ENCODE data around the gene TTLL7. TPM values are rescaled to one million over a fixed set of nuclear protein-coding genes. Genes with fewer than 3 reads are reported as not detected.
"Not testable (repeated sequence)": the region's sequence is repeated elsewhere in the genome, so short reads cannot be mapped to it uniquely, and the experiment has no call there.

Gene TTLL7
- total RNA-seq, 3 donors from 2014 or later, result 0.05 to 0.57 (median 0.40) TPM

GRCh38 chr1:83932281-83932680 is 66.7 kb downstream of the TTLL7 start:
- no peak for DNase-seq
- Mint-ChIP-seq H3K9me3 (no peaks in the 10 kb centered on the region), H3K36me3 (ENCODE audit: insufficient read depth) (no peaks in the 10 kb centered on the region), H3K27me3 (ENCODE audit: low read depth) (peaks cover 8% of the 10 kb centered on the region), H3K4me3 (no peak overlapping the region), H3K4me1 (ENCODE audit: low read depth) (no peaks in the 10 kb centered on the region)
- no peak for ATAC-seq

GRCh38 chr1:83931658-83932253 is 67.2 kb downstream of the TTLL7 start:
- H3K4me1 Mint-ChIP-seq (ENCODE audit: low read depth), result no peaks in the 10 kb centered on the region
- H3K9me3 Mint-ChIP-seq, result no peaks in the 10 kb centered on the region
- H3K27me3 Mint-ChIP-seq (ENCODE audit: low read depth), result peaks cover 8% of the 10 kb centered on the region
- H3K4me3 Mint-ChIP-seq, result no peak overlapping the region
- H3K36me3 Mint-ChIP-seq (ENCODE audit: insufficient read depth), result no peaks in the 10 kb centered on the region
- DNase-seq, result no peak
- peak; percentile 65 to 72 for ATAC-seq

- no peak for DNase-seq
- no peak for ATAC-seq
- no peaks in the 10 kb centered on the region for H3K4me1 Mint-ChIP-seq (ENCODE audit: low read depth)
- H3K27me3 Mint-ChIP-seq (ENCODE audit: low read depth), result peaks cover 8% of the 10 kb centered on the region
- no peak overlapping the region for H3K4me3 Mint-ChIP-seq
- H3K36me3 Mint-ChIP-seq (ENCODE audit: insufficient read depth), result no peaks in the 10 kb centered on the region
- no peaks in the 10 kb centered on the region for H3K9me3 Mint-ChIP-seq
These were observed 69.7 kb downstream of the TTLL7 start for GRCh38 chr1:83929184-83929583.

- H3K36me3 Mint-ChIP-seq (ENCODE audit: insufficient read depth), result no peaks in the 10 kb centered on the region
- H3K9me3 Mint-ChIP-seq, result no peaks in the 10 kb centered on the region
- H3K4me1 Mint-ChIP-seq (ENCODE audit: low read depth), result no peaks in the 10 kb centered on the region
- DNase-seq, result no peak
- no peak overlapping the region for H3K4me3 Mint-ChIP-seq
- peaks cover 8% of the 10 kb centered on the region for H3K27me3 Mint-ChIP-seq (ENCODE audit: low read depth)
- no peak for ATAC-seq
These were observed 70.5 kb downstream of the TTLL7 start for GRCh38 chr1:83928396-83928795.

- ATAC-seq (no peak), DNase-seq (no peak)
- no peaks in the 10 kb centered on the region for H3K4me1 Mint-ChIP-seq (ENCODE audit: low read depth)
- no peak overlapping the region for H3K4me3 Mint-ChIP-seq
- H3K9me3 Mint-ChIP-seq, result no peaks in the 10 kb centered on the region
- no peaks in the 10 kb centered on the region for H3K36me3 Mint-ChIP-seq (ENCODE audit: insufficient read depth)
- peaks cover 8% of the 10 kb centered on the region for H3K27me3 Mint-ChIP-seq (ENCODE audit: low read depth)
These were observed 71.2 kb downstream of the TTLL7 start for GRCh38 chr1:83927701-83928100.

- no peak for ATAC-seq
- Mint-ChIP-seq H3K4me1 (ENCODE audit: low read depth) (no peaks in the 10 kb centered on the region), H3K9me3 (no peaks in the 10 kb centered on the region), H3K36me3 (ENCODE audit: insufficient read depth) (no peaks in the 10 kb centered on the region), H3K27me3 (ENCODE audit: low read depth) (peaks cover 9% of the 10 kb centered on the region), H3K4me3 (no peak overlapping the region)
- DNase-seq, result no peak
These were observed 71.9 kb downstream of the TTLL7 start for GRCh38 chr1:83927061-83927460.

GRCh38 chr1:83923553-83923952 is 75.4 kb downstream of the TTLL7 start:
- DNase-seq (no peak), ATAC-seq (no peak)
- Mint-ChIP-seq H3K36me3 (ENCODE audit: insufficient read depth) (no peaks in the 10 kb centered on the region), H3K4me3 (no peak overlapping the region), H3K27me3 (ENCODE audit: low read depth) (peaks cover 9% of the 10 kb centered on the region), H3K4me1 (ENCODE audit: low read depth) (no peaks in the 10 kb centered on the region), H3K9me3 (no peaks in the 10 kb centered on the region)

- H3K27me3 Mint-ChIP-seq (ENCODE audit: low read depth), result peaks cover 10% of the 10 kb centered on the region
- H3K36me3 Mint-ChIP-seq (ENCODE audit: insufficient read depth), result no peaks in the 10 kb centered on the region
- no peak for DNase-seq
- ATAC-seq, result no peak
- H3K4me3 Mint-ChIP-seq, result no peak overlapping the region
- H3K9me3 Mint-ChIP-seq, result no peaks in the 10 kb centered on the region
- no peaks in the 10 kb centered on the region for H3K4me1 Mint-ChIP-seq (ENCODE audit: low read depth)
These were observed 76.5 kb downstream of the TTLL7 start for GRCh38 chr1:83922431-83922830.

- no peak for ATAC-seq
- Mint-ChIP-seq H3K27me3 (ENCODE audit: low read depth) (peaks cover 14% of the 10 kb centered on the region), H3K4me3 (no peak overlapping the region), H3K4me1 (ENCODE audit: low read depth) (no peaks in the 10 kb centered on the region), H3K36me3 (ENCODE audit: insufficient read depth) (no peaks in the 10 kb centered on the region), H3K9me3 (no peaks in the 10 kb centered on the region)
- DNase-seq, result no peak
These were observed 78.6 kb downstream of the TTLL7 start for GRCh38 chr1:83920320-83920719.

GRCh38 chr1:83919872-83920271 is 79.1 kb downstream of the TTLL7 start:
- DNase-seq, result no peak
- H3K4me1 Mint-ChIP-seq (ENCODE audit: low read depth), result no peaks in the 10 kb centered on the region
- no peak for ATAC-seq

GRCh38 chr1:83918688-83919285 is 80.1 kb downstream of the TTLL7 start:
- ATAC-seq (no peak), DNase-seq (no peak)
- no peaks in the 10 kb centered on the region for H3K4me1 Mint-ChIP-seq (ENCODE audit: low read depth)
- H3K27me3 Mint-ChIP-seq (ENCODE audit: low read depth), result peaks cover 14% of the 10 kb centered on the region
- H3K4me3 Mint-ChIP-seq, result no peak overlapping the region
- no peaks in the 10 kb centered on the region for H3K36me3 Mint-ChIP-seq (ENCODE audit: insufficient read depth)
- no peaks in the 10 kb centered on the region for H3K9me3 Mint-ChIP-seq

More at GRCh38 chr1:83919872-83920271, 79.1 kb downstream of the TTLL7 start:
- no peaks in the 10 kb centered on the region for H3K36me3 Mint-ChIP-seq (ENCODE audit: insufficient read depth)
- H3K4me3 Mint-ChIP-seq, result no peak overlapping the region
- peaks cover 14% of the 10 kb centered on the region for H3K27me3 Mint-ChIP-seq (ENCODE audit: low read depth)
- H3K9me3 Mint-ChIP-seq, result no peaks in the 10 kb centered on the region

- H3K36me3 Mint-ChIP-seq (ENCODE audit: insufficient read depth), result no peaks in the 10 kb centered on the region
- H3K4me3 Mint-ChIP-seq, result no peak overlapping the region
- DNase-seq (no peak), ATAC-seq (no peak)
- no peaks in the 10 kb centered on the region for H3K9me3 Mint-ChIP-seq
- no peaks in the 10 kb centered on the region for H3K4me1 Mint-ChIP-seq (ENCODE audit: low read depth)
- H3K27me3 Mint-ChIP-seq (ENCODE audit: low read depth), result peaks cover 14% of the 10 kb centered on the region
These were observed 81.0 kb downstream of the TTLL7 start for GRCh38 chr1:83917959-83918358.

- DNase-seq; H3K4me3 Mint-ChIP-seq; H3K4me1 Mint-ChIP-seq (ENCODE audit: low read depth); H3K9me3 Mint-ChIP-seq; ATAC-seq; H3K36me3 Mint-ChIP-seq (ENCODE audit: insufficient read depth): not testable (repeated sequence)
- H3K27me3 Mint-ChIP-seq (ENCODE audit: low read depth), result peaks cover 13% of the 10 kb centered on the region
These were observed 82.8 kb downstream of the TTLL7 start for GRCh38 chr1:83916094-83916493.

GRCh38 chr1:83912876-83913275 is 86.1 kb downstream of the TTLL7 start:
- H3K36me3 Mint-ChIP-seq (ENCODE audit: insufficient read depth), result no peaks in the 10 kb centered on the region
- peaks cover 14% of the 10 kb centered on the region for H3K27me3 Mint-ChIP-seq (ENCODE audit: low read depth)
- H3K4me3 Mint-ChIP-seq, result no peak overlapping the region
- DNase-seq (no peak), ATAC-seq (no peak)
- no peaks in the 10 kb centered on the region for H3K4me1 Mint-ChIP-seq (ENCODE audit: low read depth)
- no peaks in the 10 kb centered on the region for H3K9me3 Mint-ChIP-seq

- peaks cover 19% of the 10 kb centered on the region for H3K27me3 Mint-ChIP-seq (ENCODE audit: low read depth)
- H3K36me3 Mint-ChIP-seq (ENCODE audit: insufficient read depth), result no peaks in the 10 kb centered on the region
- DNase-seq (no peak), ATAC-seq (no peak)
- H3K4me1 Mint-ChIP-seq (ENCODE audit: low read depth), result no peaks in the 10 kb centered on the region
- H3K9me3 Mint-ChIP-seq, result no peaks in the 10 kb centered on the region
- H3K4me3 Mint-ChIP-seq, result no peak overlapping the region
These were observed 88.5 kb downstream of the TTLL7 start for GRCh38 chr1:83910461-83910860.
